Left hindlimb (tissue), 1 donor: ENCODE results near the gene RFESD.
"Not testable (repeated sequence)": the region's sequence is repeated elsewhere in the genome, so short reads cannot be mapped to it uniquely, and the experiment has no call there.

Source experiments
- DNase-seq: peaks from one replicate; pipeline ENCODE4 v3.0.0-alpha.2; 2018

Gene RFESD

GRCh38 chr5:95630394-95630917 lies 16.1 kb upstream of the RFESD start:
- no peak for DNase-seq

GRCh38 chr5:95631255-95631958 lies 15.2 kb upstream of the RFESD start:
- DNase-seq = no peak

- DNase-seq = no peak
Observed at GRCh38 chr5:95631991-95632675, 14.4 kb upstream of the RFESD start.

GRCh38 chr5:95632942-95633341 lies 13.6 kb upstream of the RFESD start:
- DNase-seq = not testable (repeated sequence)

- DNase-seq = no peak
Observed at GRCh38 chr5:95633671-95634070, 12.9 kb upstream of the RFESD start.

GRCh38 chr5:95634081-95634480 lies 12.5 kb upstream of the RFESD start:
- no peak for DNase-seq

GRCh38 chr5:95638632-95639031 lies 7.9 kb upstream of the RFESD start:
- DNase-seq = no peak

- DNase-seq = no peak
Observed at GRCh38 chr5:95641741-95642220, 4.8 kb upstream of the RFESD start.

GRCh38 chr5:95643152-95643551 lies 3.4 kb upstream of the RFESD start:
- DNase-seq = no peak

- DNase-seq = no peak
Observed at GRCh38 chr5:95644351-95645042, 2.1 kb upstream of the RFESD start.

- not testable (repeated sequence) for DNase-seq
Observed at GRCh38 chr5:95646226-95646568, 380 bp upstream of the RFESD start.

- no peak for DNase-seq
Observed at GRCh38 chr5:95647886-95648860, 1.6 kb downstream of the RFESD start.

GRCh38 chr5:95649274-95649673 lies 2.7 kb downstream of the RFESD start:
- no peak for DNase-seq

GRCh38 chr5:95649842-95650620 lies 3.5 kb downstream of the RFESD start:
- no peak for DNase-seq

- DNase-seq = no peak
Observed at GRCh38 chr5:95652849-95653248, 6.3 kb downstream of the RFESD start.

- DNase-seq = no peak
Observed at GRCh38 chr5:95654196-95654595, 7.6 kb downstream of the RFESD start.

GRCh38 chr5:95655575-95655974 lies 9.0 kb downstream of the RFESD start:
- DNase-seq = no peak

GRCh38 chr5:95660060-95660459 lies 13.5 kb downstream of the RFESD start:
- no peak for DNase-seq

GRCh38 chr5:95662946-95663345 lies 16.4 kb downstream of the RFESD start:
- no peak for DNase-seq

- DNase-seq = no peak
Observed at GRCh38 chr5:95664204-95664786, 17.7 kb downstream of the RFESD start.

GRCh38 chr5:95667061-95667618 lies 20.6 kb downstream of the RFESD start:
- DNase-seq = no peak
